Measurements from ENCODE around the gene LRRC59.
"Not testable (repeated sequence)": the region's sequence is repeated elsewhere in the genome, so short reads cannot be mapped to it uniquely, and the experiment has no call there.

LRRC59 gene

GRCh38 chr17:50347117-50347893 is 50.0 kb downstream of the LRRC59 start:
- DNase-seq (ENCODE audit: low spot score) = no peak

GRCh38 chr17:50346313-50347116 is 50.8 kb downstream of the LRRC59 start:
- DNase-seq (ENCODE audit: low spot score) = peak; percentile 25

- DNase-seq (ENCODE audit: low spot score) = peak; percentile 91
Observed at GRCh38 chr17:50345432-50346312, 51.7 kb downstream of the LRRC59 start, which contains the start of gene XYLT2. Gene XYLT2, plus strand, starts transcription at chr17:50346126. Its CDS starts 15 bp downstream, at chr17:50346141.

GRCh38 chr17:50344731-50345365 is 52.5 kb downstream of the LRRC59 start:
- DNase-seq (ENCODE audit: low spot score) = no peak

DNA sequence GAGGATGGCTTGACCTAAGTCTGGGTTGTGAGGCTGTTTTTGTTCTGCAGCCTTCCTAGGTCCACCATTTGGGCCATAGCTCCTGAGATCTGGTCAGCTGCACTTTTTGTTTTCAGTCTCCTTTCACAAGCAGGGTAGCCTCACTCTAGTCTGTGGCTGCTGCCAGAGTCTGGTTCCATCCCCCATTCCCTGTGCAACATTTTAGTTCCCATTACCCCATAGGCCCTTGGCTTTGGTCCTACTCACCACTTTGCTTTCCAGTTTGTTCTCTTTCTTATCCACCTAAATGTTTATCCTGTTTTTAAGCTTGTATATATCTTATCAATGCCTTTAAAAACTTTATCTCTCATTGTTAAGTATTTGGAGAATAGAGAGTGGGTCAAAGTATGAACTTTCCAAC is 57.9 kb downstream of the LRRC59 start:
- DNase-seq (ENCODE audit: low spot score) = no peak

- DNase-seq (ENCODE audit: low spot score) = no peak
Observed at GRCh38 chr17:50338645-50339044, 58.7 kb downstream of the LRRC59 start.

- no peak for DNase-seq (ENCODE audit: low spot score)
Observed at GRCh38 chr17:50337956-50338355, 59.4 kb downstream of the LRRC59 start.

DNA sequence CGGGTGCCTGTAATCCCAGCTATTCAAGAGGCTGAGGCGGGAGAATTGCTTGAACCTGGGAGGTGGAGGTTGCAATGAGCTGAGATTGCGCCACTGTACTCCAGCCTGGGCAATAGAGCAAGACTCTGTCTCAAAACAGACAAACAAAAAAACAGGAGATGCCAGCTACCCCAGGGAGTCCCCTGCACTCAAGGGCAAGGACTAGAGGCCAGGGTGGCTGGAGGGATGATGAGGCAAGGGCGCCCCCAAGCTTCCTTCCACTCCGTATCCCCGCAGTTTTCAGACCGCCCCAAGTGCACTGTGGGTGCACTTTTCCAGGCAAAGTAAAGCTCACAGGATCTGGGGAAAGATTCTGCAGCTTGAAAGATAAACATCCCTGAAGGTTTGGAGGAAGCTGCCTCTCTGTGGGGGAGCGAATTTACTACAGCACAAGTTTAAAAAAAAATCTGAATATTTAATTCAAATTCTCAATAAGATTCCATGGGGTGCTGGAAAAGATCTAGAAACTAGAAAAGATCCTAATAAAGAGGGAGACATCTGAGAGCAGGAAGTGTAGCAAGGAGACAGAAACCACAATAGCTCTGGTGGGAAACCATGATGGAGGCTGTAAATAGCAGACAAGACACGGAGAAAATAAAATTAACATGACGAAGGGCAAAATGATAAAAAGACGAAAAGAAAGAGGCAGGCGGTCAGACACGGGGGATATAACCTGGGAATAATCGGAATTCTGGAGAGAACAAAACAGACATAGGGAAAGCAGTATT is 63.8 kb downstream of the LRRC59 start:
- not testable (repeated sequence) for DNase-seq (ENCODE audit: low spot score)

DNA sequence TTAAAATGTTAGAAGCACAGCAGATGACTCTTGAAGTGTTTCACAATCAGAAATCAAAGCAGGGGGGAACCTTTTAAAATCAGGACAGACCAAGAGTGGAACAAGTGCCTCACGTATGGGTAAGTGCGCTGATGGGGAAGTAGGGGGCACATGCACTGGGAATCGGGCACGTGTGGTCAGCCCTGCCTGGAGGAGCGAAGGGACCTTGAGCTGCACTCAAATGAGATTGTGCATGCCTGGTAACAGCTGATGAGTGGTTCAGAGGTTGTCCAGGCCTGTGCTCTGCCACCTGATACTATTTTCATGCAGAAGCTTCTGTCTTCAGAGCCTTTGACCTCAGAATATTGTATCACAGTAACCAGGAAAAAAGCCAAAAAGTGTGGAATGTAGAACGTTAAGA is 65.1 kb downstream of the LRRC59 start:
- DNase-seq (ENCODE audit: low spot score) = no peak
